Lower leg skin (tissue), 4 donors: Measurements from ENCODE around the gene CREBZF. TPM values are rescaled to one million over a fixed set of nuclear protein-coding genes. Genes with fewer than 3 reads are reported as not detected.
A peak's percentile ranks its signal among the peaks of the same experiment; 100 is the strongest.

Experiments used
- DNase-seq, 2 donors: peaks; one replicate each; pipeline ENCODE4 v3.0.0-alpha.2; 2019; ENCODE audit warnings: low spot score in 2 of 2
- H3K4me3 ChIP-seq: fragments of 200-600 bp; sonication (generic); 2 replicates; pipeline ENCODE4 v1.5.1; 2017; ENCODE audit warnings: mild to moderate bottlenecking, low read depth; ENCODE audit not compliant: poor library complexity, severe bottlenecking
- POLR2A ChIP-seq, 2 donors: fragments of 450-650 bp; IDR thresholded peaks; one replicate each; pipeline ENCODE4 v1.6.1; 2016 to 2017; ENCODE audit warnings: antibody characterized with exemption in 2 of 2, mild to moderate bottlenecking in 1 of 2, moderate library complexity in 1 of 2
- WGBS, 2 donors: methylation state at CpG; one replicate each; pipeline ENCODE4 v1.1.5; 2018; 5-methylcytosine and 5-hydroxymethylcytosine counted together
- intact Hi-C: fragments of 100-400 bp; cut with DNase I; formaldehyde crosslinking; loops from one replicate; pipeline ENCODE4 v1.15.0; 2023; ENCODE audit warnings: low total_unique reads
- total RNA-seq, 4 donors: library from RNA; depleted of rRNA; stranded (reverse); fragments of >200 nt; gene quantifications; one replicate each; pipeline ENCODE4 v1.1.0, GENCODE V29; 2016
- TF ChIP-seq, protein P1 (sequence below), 3 donors: fragments of 450-650 bp; IDR thresholded peaks; one replicate each; pipeline ENCODE4 v1.5.1; 2016; ENCODE audit warnings: antibody characterized with exemption in 3 of 3, mild to moderate bottlenecking in 3 of 3, moderate library complexity in 2 of 3

Gene CREBZF
- total RNA-seq, 4 donors from 2014 or later = 43.8 to 75.1 (median 48.5) TPM

DNA sequence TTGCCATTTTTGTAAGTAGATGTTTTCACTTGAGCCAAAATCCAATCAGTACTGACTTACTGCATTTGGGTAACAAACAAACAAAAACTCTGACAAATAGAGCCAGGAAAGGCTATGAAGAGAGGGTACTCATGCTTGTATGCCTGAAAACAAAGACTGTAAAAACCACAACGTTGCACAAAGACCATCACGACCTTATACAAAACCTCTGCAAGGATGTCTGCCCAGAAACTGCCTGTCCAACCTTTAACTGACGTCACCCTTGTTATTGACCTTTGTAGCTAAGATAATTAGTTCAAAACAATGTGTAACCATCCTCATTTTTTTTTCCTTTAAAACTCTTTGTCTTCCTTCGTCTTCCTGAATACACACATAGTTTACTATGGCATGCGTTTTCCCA, 804 bp upstream of the CREBZF start:
- no peak for DNase-seq
- intact Hi-C loops = no loop called here
- WGBS, 2 donors = 82 to 84% methylated on average over 5 of the region's 5 CpGs
- TF ChIP-seq, protein P1, sequence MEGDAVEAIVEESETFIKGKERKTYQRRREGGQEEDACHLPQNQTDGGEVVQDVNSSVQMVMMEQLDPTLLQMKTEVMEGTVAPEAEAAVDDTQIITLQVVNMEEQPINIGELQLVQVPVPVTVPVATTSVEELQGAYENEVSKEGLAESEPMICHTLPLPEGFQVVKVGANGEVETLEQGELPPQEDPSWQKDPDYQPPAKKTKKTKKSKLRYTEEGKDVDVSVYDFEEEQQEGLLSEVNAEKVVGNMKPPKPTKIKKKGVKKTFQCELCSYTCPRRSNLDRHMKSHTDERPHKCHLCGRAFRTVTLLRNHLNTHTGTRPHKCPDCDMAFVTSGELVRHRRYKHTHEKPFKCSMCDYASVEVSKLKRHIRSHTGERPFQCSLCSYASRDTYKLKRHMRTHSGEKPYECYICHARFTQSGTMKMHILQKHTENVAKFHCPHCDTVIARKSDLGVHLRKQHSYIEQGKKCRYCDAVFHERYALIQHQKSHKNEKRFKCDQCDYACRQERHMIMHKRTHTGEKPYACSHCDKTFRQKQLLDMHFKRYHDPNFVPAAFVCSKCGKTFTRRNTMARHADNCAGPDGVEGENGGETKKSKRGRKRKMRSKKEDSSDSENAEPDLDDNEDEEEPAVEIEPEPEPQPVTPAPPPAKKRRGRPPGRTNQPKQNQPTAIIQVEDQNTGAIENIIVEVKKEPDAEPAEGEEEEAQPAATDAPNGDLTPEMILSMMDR (IDR thresholded peaks at IDR 0.05) = no peak
- no peak for TF ChIP-seq POLR2A (IDR thresholded peaks at IDR 0.05)
- H3K4me3 ChIP-seq = no peak overlapping the region

DNA sequence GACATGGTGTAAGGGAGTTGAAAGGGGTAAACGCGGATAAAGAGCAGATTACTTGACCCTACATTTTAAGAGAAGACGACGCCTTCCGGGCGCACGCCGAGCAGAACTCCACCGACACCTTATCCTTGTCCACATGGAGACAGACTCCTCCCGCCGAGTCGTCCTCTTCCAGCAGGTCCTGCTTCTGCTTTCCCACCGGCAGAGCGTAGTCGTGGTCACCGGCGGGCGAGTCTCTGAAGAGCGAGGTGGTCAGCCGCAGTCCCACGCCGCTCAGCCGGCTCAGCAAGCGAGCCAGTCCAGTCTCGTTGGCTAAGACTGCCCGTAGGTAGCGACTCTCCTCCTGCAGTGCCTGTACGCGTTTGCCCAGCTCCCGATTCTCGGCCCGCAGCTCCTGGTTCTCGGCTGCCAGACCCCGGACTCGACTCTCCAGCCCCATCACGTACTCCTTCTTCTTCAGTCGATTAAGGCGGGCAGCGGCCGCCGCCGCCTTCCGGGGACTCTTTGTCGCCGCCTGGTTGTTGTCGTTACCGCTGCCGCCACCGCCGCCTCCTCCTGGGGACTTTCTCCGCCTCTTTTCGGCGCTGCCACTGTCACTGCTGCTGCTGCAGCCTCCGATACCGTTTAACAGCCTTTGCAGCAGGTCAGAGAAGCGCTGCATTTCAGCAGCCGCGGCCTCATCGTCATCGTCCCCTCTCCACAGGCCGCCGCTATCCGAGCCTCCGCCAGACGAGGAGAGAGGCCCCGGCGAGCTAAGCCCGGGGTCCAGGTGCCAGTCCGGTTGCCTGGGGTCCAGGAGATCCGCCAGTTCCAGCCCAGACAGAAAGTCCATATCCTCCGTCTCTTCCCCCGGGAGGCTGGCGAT, 945 bp downstream of the CREBZF start:
- H3K4me3 ChIP-seq = peak overlapping the region; percentile 96
- intact Hi-C loops = no loop called here
- DNase-seq = peak; percentile 81 to 96
- WGBS, 2 donors = 1% methylated on average over 49 to 67 of the region's 73 CpGs
- TF ChIP-seq, protein P1 (IDR thresholded peaks at IDR 0.05) = peak in 1 of 3 donors; percentile 59
- TF ChIP-seq POLR2A (IDR thresholded peaks at IDR 0.05) = no peak

DNA sequence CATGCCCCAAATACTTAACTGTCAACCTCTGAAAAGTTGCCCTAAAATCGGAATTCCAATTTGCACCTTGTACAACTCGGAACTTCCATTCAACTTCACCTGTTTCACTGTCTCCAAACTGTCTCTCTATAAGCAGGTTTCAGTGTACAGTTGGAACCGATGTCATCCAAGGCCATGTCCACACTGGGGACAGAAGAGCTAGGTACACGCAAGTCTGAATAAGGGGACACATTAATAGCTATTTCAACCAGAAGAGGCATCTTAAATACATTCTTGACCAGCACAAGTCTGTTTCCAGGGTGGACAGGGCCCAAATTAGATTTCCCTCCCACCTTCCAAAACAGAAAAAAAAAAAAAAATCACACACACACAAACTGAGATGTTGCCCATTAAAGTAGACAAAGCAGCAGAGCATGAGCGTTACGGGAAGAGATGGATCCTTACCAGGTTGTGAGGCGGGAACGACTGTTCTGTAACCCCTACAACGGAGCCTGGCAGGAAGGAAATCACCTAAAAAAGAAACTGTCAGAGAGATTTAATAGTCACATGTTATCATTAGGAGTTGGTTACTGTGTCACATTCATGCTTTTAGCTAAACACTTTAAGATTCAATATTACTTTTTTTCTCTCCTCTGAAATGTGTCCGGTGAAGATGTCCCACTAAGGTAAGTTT, 1.7 kb downstream of the CREBZF start:
- TF ChIP-seq, protein P1 (IDR thresholded peaks at IDR 0.05) = no peak
- TF ChIP-seq POLR2A (IDR thresholded peaks at IDR 0.05) = no peak
- peak overlapping the region; percentile 96 for H3K4me3 ChIP-seq
- no peak for DNase-seq
- intact Hi-C loops = no loop called here
- WGBS, 2 donors = 1 to 6% methylated on average over 10 of the region's 10 CpGs

DNA sequence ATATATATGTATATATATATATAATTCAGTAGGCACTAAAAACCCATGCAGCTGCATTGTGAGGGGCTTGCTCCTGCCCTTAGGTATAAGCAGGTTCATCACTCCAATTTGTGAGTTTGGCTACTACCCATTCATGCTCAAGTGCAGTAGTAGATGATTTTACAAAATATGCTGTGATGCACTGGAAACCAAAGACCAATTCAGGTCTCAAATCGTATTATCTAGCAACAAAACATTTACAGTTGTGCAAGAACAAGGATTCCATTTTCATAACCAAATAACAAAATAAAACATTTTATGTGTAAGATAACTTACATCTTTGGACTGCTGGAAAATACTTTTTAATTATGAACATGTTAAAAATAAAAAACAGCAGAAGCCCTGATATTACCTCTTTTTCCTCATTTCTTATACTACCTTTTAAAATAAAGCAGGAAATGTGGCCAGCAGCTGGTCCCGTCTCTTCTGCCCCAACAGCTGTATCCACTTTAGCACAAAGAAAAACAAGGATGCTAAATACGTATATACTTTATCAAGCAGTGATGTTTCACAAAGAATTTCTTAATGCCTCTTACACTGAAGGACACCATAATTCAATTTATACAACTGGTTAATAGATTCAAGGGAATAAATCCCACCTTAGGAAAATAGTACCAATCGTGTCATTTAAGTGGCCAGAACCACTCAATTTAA, 2.8 kb downstream of the CREBZF start:
- intact Hi-C loops = no loop called here
- TF ChIP-seq POLR2A (IDR thresholded peaks at IDR 0.05) = no peak
- TF ChIP-seq, protein P1 (IDR thresholded peaks at IDR 0.05) = no peak
- DNase-seq = no peak
- no peak overlapping the region for H3K4me3 ChIP-seq
- 9 to 14% methylated on average over 4 of the region's 4 CpGs for WGBS, 2 donors

DNA sequence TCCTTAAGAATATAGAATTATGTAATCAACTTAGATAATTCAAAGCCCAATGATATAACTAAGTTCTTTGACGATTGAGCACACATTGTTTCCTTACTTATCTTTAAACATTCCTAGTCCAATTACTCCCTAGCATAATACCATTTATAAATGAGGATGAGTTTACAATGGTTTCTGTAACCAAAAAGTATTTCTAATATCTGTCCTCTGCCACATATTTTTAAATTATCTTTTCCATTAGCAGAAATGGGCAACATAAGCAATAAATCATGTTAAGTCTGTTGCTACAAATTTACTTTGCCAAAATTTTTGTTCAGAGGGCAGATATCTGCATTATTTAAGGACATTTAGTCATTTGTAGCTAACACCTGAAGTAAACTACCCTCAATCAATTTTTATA, 6.7 kb downstream of the CREBZF start:
- no peak for DNase-seq
- 31 to 37% methylated on average over 1 of the region's 1 CpG for WGBS, 2 donors
- intact Hi-C loops = no loop called here
- no peak overlapping the region for H3K4me3 ChIP-seq
- TF ChIP-seq, protein P1 (IDR thresholded peaks at IDR 0.05) = no peak
- no peak for TF ChIP-seq POLR2A (IDR thresholded peaks at IDR 0.05)
